Stimulated activated CD4-positive, alpha-beta T cell treated with anti-CD3 and anti-CD28 coated beads, Interleukin-1b, Interleukin-23, amount 100 ng/mL, for 4 hours (primary cell): ENCODE measurements around the gene PPP1CC.
"Not testable (repeated sequence)": the region's sequence is repeated elsewhere in the genome, so short reads cannot be mapped to it uniquely, and the experiment has no call there.

Source experiments
- DNase-seq, 2 donors: peaks; one replicate each; pipeline ENCODE4 v3.0.0-alpha.2; 2020; ENCODE audit warnings: low read depth in 2 of 2

PPP1CC gene

GRCh38 chr12:110742718-110743570 lies at the start of gene PPP1CC:
Gene PPP1CC (minus strand): TSS chr12:110742891. CDS start chr12:110742707, 184 bp downstream.
- peak; percentile 85 to 89 for DNase-seq

- no peak for DNase-seq
Observed at GRCh38 chr12:110791589-110791988, 48.9 kb upstream of the PPP1CC start.

GRCh38 chr12:110790301-110790700 lies 47.6 kb upstream of the PPP1CC start:
- DNase-seq = no peak

GRCh38 chr12:110786012-110786411 lies 43.3 kb upstream of the PPP1CC start:
- no peak for DNase-seq

GRCh38 chr12:110785240-110785639 lies 42.5 kb upstream of the PPP1CC start:
- no peak for DNase-seq

- no peak for DNase-seq
Observed at GRCh38 chr12:110782922-110783321, 40.2 kb upstream of the PPP1CC start.

GRCh38 chr12:110782094-110782493 lies 39.4 kb upstream of the PPP1CC start:
- no peak for DNase-seq

- DNase-seq = peak; percentile 17 to 24
Observed at GRCh38 chr12:110780448-110780847, 37.8 kb upstream of the PPP1CC start.

GRCh38 chr12:110778833-110779577 lies 36.3 kb upstream of the PPP1CC start:
- no peak for DNase-seq

- DNase-seq = peak; percentile 17 to 35
Observed at GRCh38 chr12:110776410-110776809, 33.7 kb upstream of the PPP1CC start.

GRCh38 chr12:110775997-110776396 lies 33.3 kb upstream of the PPP1CC start:
- DNase-seq = no peak

- DNase-seq = no peak
Observed at GRCh38 chr12:110774824-110775223, 32.1 kb upstream of the PPP1CC start.

GRCh38 chr12:110768960-110769359 lies 26.3 kb upstream of the PPP1CC start:
- no peak for DNase-seq

- no peak for DNase-seq
Observed at GRCh38 chr12:110767863-110768262, 25.2 kb upstream of the PPP1CC start.

- DNase-seq = no peak
Observed at GRCh38 chr12:110766311-110767154, 23.8 kb upstream of the PPP1CC start.

- DNase-seq = not testable (repeated sequence)
Observed at GRCh38 chr12:110765572-110765971, 22.9 kb upstream of the PPP1CC start.

GRCh38 chr12:110765111-110765510 lies 22.4 kb upstream of the PPP1CC start:
- DNase-seq = no peak

GRCh38 chr12:110763583-110763982 lies 20.9 kb upstream of the PPP1CC start:
- no peak for DNase-seq

GRCh38 chr12:110762891-110763290 lies 20.2 kb upstream of the PPP1CC start:
- DNase-seq = no peak

GRCh38 chr12:110760204-110760609 lies 17.5 kb upstream of the PPP1CC start:
- no peak for DNase-seq

- DNase-seq = no peak
Observed at GRCh38 chr12:110758922-110759321, 16.2 kb upstream of the PPP1CC start.

- no peak for DNase-seq
Observed at GRCh38 chr12:110756611-110757010, 13.9 kb upstream of the PPP1CC start.
